ES-I3 (cell line): ENCODE data around the gene CNOT11.
"Not testable (repeated sequence)": the region's sequence is repeated elsewhere in the genome, so short reads cannot be mapped to it uniquely, and the experiment has no call there.

Source experiments
- H3K36me3 ChIP-seq: 2 replicates; pipeline ENCODE4 v1.6.1; 2013; ENCODE audit warnings: mild to moderate bottlenecking, low read length, control low read depth, moderate library complexity; ENCODE audit not compliant: insufficient read depth
- H3K4me1 ChIP-seq: 2 replicates; pipeline ENCODE4 v1.6.1; 2013; ENCODE audit warnings: mild to moderate bottlenecking, control low read depth, low read length; ENCODE audit not compliant: insufficient read depth
- H3K9ac ChIP-seq: 2 replicates; pipeline ENCODE4 v1.6.1; 2013; ENCODE audit warnings: low read depth, mild to moderate bottlenecking, low read length, moderate library complexity
- H3K9me3 ChIP-seq: 2 replicates; pipeline ENCODE4 v1.6.1; 2013; ENCODE audit warnings: mild to moderate bottlenecking, low read length, moderate library complexity; ENCODE audit not compliant: control insufficient read depth, insufficient read depth

The CNOT11 gene

GRCh38 chr2:101252408-101253012 is at the start of gene CNOT11:
Gene CNOT11 (plus strand): TSS chr2:101252886. CDS start chr2:101252965, 79 bp downstream.
- H3K36me3 ChIP-seq = peaks cover 4% of the 10 kb centered on the region; the same call in 1 of the 2 replicates
- H3K9ac ChIP-seq = peak within 1 kb of the TSS; percentile 93
- peaks cover 18% of the 10 kb centered on the region for H3K4me1 ChIP-seq
- H3K9me3 ChIP-seq = no peaks in the 10 kb centered on the region

GRCh38 chr2:101204400-101205115 is 48.1 kb upstream of the CNOT11 start:
- no peak overlapping the region for H3K9ac ChIP-seq
- no peaks in the 10 kb centered on the region for H3K36me3 ChIP-seq
- no peaks in the 10 kb centered on the region for H3K4me1 ChIP-seq
- H3K9me3 ChIP-seq = no peaks in the 10 kb centered on the region

- H3K4me1 ChIP-seq = no peaks in the 10 kb centered on the region
Measured at GRCh38 chr2:101205521-101206479, 46.9 kb upstream of the CNOT11 start.

GRCh38 chr2:101208830-101209229 is 43.9 kb upstream of the CNOT11 start:
- H3K9me3 ChIP-seq = no peaks in the 10 kb centered on the region; the same call in 1 of the 2 replicates
- H3K9ac ChIP-seq = no peak overlapping the region
- H3K4me1 ChIP-seq = no peaks in the 10 kb centered on the region
- H3K36me3 ChIP-seq = no peaks in the 10 kb centered on the region

More at GRCh38 chr2:101205521-101206479, 46.9 kb upstream of the CNOT11 start:
- no peak overlapping the region for H3K9ac ChIP-seq
- no peaks in the 10 kb centered on the region for H3K36me3 ChIP-seq
- H3K9me3 ChIP-seq = no peaks in the 10 kb centered on the region; the same call in 1 of the 2 replicates

- Histone ChIP-seq H3K4me1 (no peaks in the 10 kb centered on the region), H3K36me3 (no peaks in the 10 kb centered on the region), H3K9me3 (no peaks in the 10 kb centered on the region), H3K9ac (no peak overlapping the region)
Measured at GRCh38 chr2:101219246-101219645, 33.4 kb upstream of the CNOT11 start.

- not testable (repeated sequence) for H3K9me3 ChIP-seq, H3K4me1 ChIP-seq, H3K36me3 ChIP-seq, H3K9ac ChIP-seq
Measured at GRCh38 chr2:101220091-101220490, 32.6 kb upstream of the CNOT11 start.

- Histone ChIP-seq H3K9ac (no peak overlapping the region), H3K9me3 (no peaks in the 10 kb centered on the region), H3K36me3 (no peaks in the 10 kb centered on the region), H3K4me1 (no peaks in the 10 kb centered on the region)
Measured at GRCh38 chr2:101223814-101224231, 28.9 kb upstream of the CNOT11 start.

- no peaks in the 10 kb centered on the region for H3K4me1 ChIP-seq
- no peaks in the 10 kb centered on the region; the same call in 1 of the 2 replicates for H3K36me3 ChIP-seq
- H3K9me3 ChIP-seq = peaks cover 2% of the 10 kb centered on the region; the same call in 1 of the 2 replicates
- H3K9ac ChIP-seq = no peak overlapping the region
Measured at GRCh38 chr2:101230541-101231001, 22.1 kb upstream of the CNOT11 start.

- Histone ChIP-seq H3K9me3 (peaks cover 2% of the 10 kb centered on the region; the same call in 1 of the 2 replicates), H3K9ac (no peak overlapping the region), H3K36me3 (no peaks in the 10 kb centered on the region; the same call in 1 of the 2 replicates), H3K4me1 (no peaks in the 10 kb centered on the region)
Measured at GRCh38 chr2:101231240-101231639, 21.4 kb upstream of the CNOT11 start.

GRCh38 chr2:101231937-101232730 is 20.6 kb upstream of the CNOT11 start:
- H3K36me3 ChIP-seq = no peaks in the 10 kb centered on the region; the same call in 1 of the 2 replicates
- H3K9ac ChIP-seq = no peak overlapping the region

GRCh38 chr2:101232770-101233169 is 19.9 kb upstream of the CNOT11 start:
- H3K9me3 ChIP-seq = peaks cover 2% of the 10 kb centered on the region; the same call in 1 of the 2 replicates
- H3K9ac ChIP-seq = no peak overlapping the region
- no peaks in the 10 kb centered on the region for H3K4me1 ChIP-seq
- no peaks in the 10 kb centered on the region; the same call in 1 of the 2 replicates for H3K36me3 ChIP-seq

More at GRCh38 chr2:101231937-101232730, 20.6 kb upstream of the CNOT11 start:
- H3K9me3 ChIP-seq = peaks cover 2% of the 10 kb centered on the region; the same call in 1 of the 2 replicates
- no peaks in the 10 kb centered on the region for H3K4me1 ChIP-seq

- Histone ChIP-seq H3K9me3 (peaks cover 2% of the 10 kb centered on the region; the same call in 1 of the 2 replicates), H3K9ac (no peak overlapping the region), H3K4me1 (no peaks in the 10 kb centered on the region), H3K36me3 (no peaks in the 10 kb centered on the region; the same call in 1 of the 2 replicates)
Measured at GRCh38 chr2:101234169-101234938, 18.3 kb upstream of the CNOT11 start.

- H3K9ac ChIP-seq = not testable (repeated sequence)
Measured at GRCh38 chr2:101235956-101236355, 16.7 kb upstream of the CNOT11 start.

More at GRCh38 chr2:101235956-101236355, 16.7 kb upstream of the CNOT11 start:
- not testable (repeated sequence) for H3K36me3 ChIP-seq, H3K4me1 ChIP-seq, H3K9me3 ChIP-seq
